SK-N-SH (cell line): ENCODE measurements around the gene ST6GALNAC3. TPM values are rescaled to one million over a fixed set of nuclear protein-coding genes. Genes with fewer than 3 reads are reported as not detected.

Source experiments
- CTCF ChIA-PET: fragments of 300-600, 350-600 bp; formaldehyde crosslinking; extraction: SDS; loops from one replicate; lab custom pipeline; 2021; lab: Yijun Ruan, JAX
- POLR2A ChIA-PET: fragments of 350-600 bp; sonication (Branson Sonifier 250); formaldehyde crosslinking; extraction: SDS; loops from one replicate; lab custom pipeline; 2020; ENCODE audit warnings: antibody characterized with exemption, inconsistent platforms; lab: Yijun Ruan, JAX
- DNase-seq: peaks from one replicate; pipeline ENCODE4 v3.0.0; 2012
- H2AFZ ChIP-seq: fragments of 200-600 bp; sonication (generic); 2 replicates; pipeline ENCODE4 v1.8.1; 2016; ENCODE audit warnings: antibody characterized with exemption, mild to moderate bottlenecking, low read depth
- H3F3A ChIP-seq: fragments of 200-600 bp; sonication (generic); replicated peaks from 2 replicates; pipeline ENCODE3; 2016; ENCODE audit warnings: antibody characterized with exemption, mild to moderate bottlenecking; ENCODE audit not compliant: insufficient read depth
- H3K27ac ChIP-seq, 2 experiments: fragments of 200-500 bp in 1 of 2; fragments of 200-600 bp in 1 of 2; sonication (Bioruptor generic) in 1 of 2; sonication (generic), shearing (Covaris generic) in 1 of 2; 2 replicates each; pipeline versions ENCODE4 v1.5.1 to v1.6.1; 2014 to 2016; ENCODE audit warnings: low read depth in 2 of 2, inconsistent platforms in 1 of 2, low read length in 1 of 2, mild to moderate bottlenecking in 1 of 2, mixed read lengths in 1 of 2
- H3K27me3 ChIP-seq: fragments of 200-600 bp; sonication (generic), shearing (Covaris generic); 2 replicates; pipeline ENCODE4 v1.6.1; 2016; ENCODE audit warnings: mixed run types; ENCODE audit not compliant: insufficient read depth
- H3K36me3 ChIP-seq, 2 experiments: fragments of 200-500 bp in 1 of 2; fragments of 200-600 bp in 1 of 2; sonication (Bioruptor generic) in 1 of 2; sonication (generic) in 1 of 2; replicated peaks in 1 of 2; 2 replicates each; pipeline versions ENCODE3 to v1.5.1; 2014 to 2016; ENCODE audit warnings: low read length in 1 of 2, mild to moderate bottlenecking in 1 of 2; ENCODE audit not compliant: insufficient read depth in 2 of 2, control insufficient read depth in 1 of 2
- H3K4me1 ChIP-seq, 2 experiments: fragments of 200-500 bp in 1 of 2; fragments of 200-600 bp in 1 of 2; sonication (Bioruptor generic) in 1 of 2; sonication (generic), shearing (Covaris generic) in 1 of 2; 2 replicates each; pipeline versions ENCODE4 v1.5.1 to v1.6.1; 2014 to 2016; ENCODE audit warnings: low read depth in 1 of 2, low read length in 1 of 2, mixed run types in 1 of 2; ENCODE audit not compliant: insufficient read depth in 2 of 2, control insufficient read depth in 1 of 2
- H3K4me2 ChIP-seq: fragments of 200-600 bp; sonication (generic), shearing (Covaris generic); 2 replicates; pipeline ENCODE4 v1.6.1; 2017; ENCODE audit warnings: mixed run types
- H3K4me3 ChIP-seq, 2 experiments: fragments of 200-500 bp in 1 of 2; fragments of 200-600 bp in 1 of 2; sonication (Bioruptor generic) in 1 of 2; sonication (generic), shearing (Covaris generic) in 1 of 2; 2 replicates each; pipeline versions ENCODE4 v1.5.1 to v1.8.1; 2014 to 2016; ENCODE audit warnings: low read depth in 2 of 2, inconsistent platforms in 1 of 2, low read length in 1 of 2, mild to moderate bottlenecking in 1 of 2, mixed read lengths in 1 of 2, moderate library complexity in 1 of 2
- H3K79me2 ChIP-seq: fragments of 200-600 bp; sonication (generic); 2 replicates; pipeline ENCODE4 v1.8.1; 2017; ENCODE audit warnings: mild to moderate bottlenecking; ENCODE audit not compliant: insufficient read depth
- H3K9ac ChIP-seq: fragments of 200-600 bp; sonication (generic); 2 replicates; pipeline ENCODE4 v1.6.1; 2017; ENCODE audit warnings: mixed run types
- H3K9me2 ChIP-seq: fragments of 200-600 bp; sonication (generic); 2 replicates; pipeline ENCODE4 v1.6.1; 2017; ENCODE audit warnings: mixed run types
- H3K9me3 ChIP-seq: fragments of 200-600 bp; sonication (generic); 2 replicates; pipeline ENCODE4 v1.6.1; 2017; ENCODE audit warnings: mixed run types, mild to moderate bottlenecking, moderate library complexity
- H4K20me1 ChIP-seq: fragments of 200-600 bp; sonication (generic); 2 replicates; pipeline ENCODE4 v1.6.1; 2017; ENCODE audit warnings: mild to moderate bottlenecking, mixed run types; ENCODE audit not compliant: insufficient read depth
- CHD2 ChIP-seq: fragments of 150-350 bp; IDR thresholded peaks from 2 replicates; pipeline ENCODE4 v1.6.1; 2018; ENCODE audit warnings: low read length; ENCODE audit not compliant: partially characterized antibody
- CTCF ChIP-seq: fragments of 200-600 bp; sonication (generic); IDR thresholded peaks from 2 replicates; pipeline ENCODE4 v1.6.1; 2017; ENCODE audit warnings: antibody characterized with exemption, mild to moderate bottlenecking, moderate library complexity
- EP300 ChIP-seq, 2 experiments: IDR thresholded peaks; 2 replicates each; pipeline versions ENCODE4 v1.4.0 to v1.6.1; 2012; ENCODE audit warnings: borderline replicate concordance in 1 of 2, low read depth in 1 of 2, low read length in 1 of 2
- EZH2phosphoT487 ChIP-seq: fragments of 200-600 bp; sonication (generic); IDR thresholded peaks from 2 replicates; pipeline ENCODE4 v1.6.1; 2017; ENCODE audit warnings: low read depth, mixed run types, mild to moderate bottlenecking, antibody characterized with exemption, moderate library complexity, borderline replicate concordance
- GABPA ChIP-seq: IDR thresholded peaks from 2 replicates; pipeline ENCODE4 v1.4.0; 2012; ENCODE audit warnings: low read depth, mild to moderate bottlenecking
- GATA2 ChIP-seq: sonication (generic); formaldehyde crosslinking; IDR thresholded peaks from 2 replicates; pipeline ENCODE4 v1.5.0; 2020; ENCODE audit warnings: mild to moderate bottlenecking, missing genetic modification reagents
- MAX ChIP-seq: IDR thresholded peaks from 2 replicates; pipeline ENCODE4 v1.4.0; 2012; ENCODE audit warnings: low read depth
- MEF2A ChIP-seq: IDR thresholded peaks from 2 replicates; pipeline ENCODE4 v1.4.0; 2012; ENCODE audit warnings: low read depth, borderline replicate concordance
- NFIC ChIP-seq: IDR thresholded peaks from 2 replicates; pipeline ENCODE4 v1.4.0; 2012; ENCODE audit warnings: borderline replicate concordance
- NRF1 ChIP-seq: IDR thresholded peaks from 2 replicates; pipeline ENCODE4 v1.6.1; 2012; ENCODE audit warnings: low read depth, mild to moderate bottlenecking, low read length
- RXRA ChIP-seq: IDR thresholded peaks from 2 replicates; pipeline ENCODE4 v1.4.0; 2012; ENCODE audit warnings: low read depth, mild to moderate bottlenecking, borderline replicate concordance
- SIN3A ChIP-seq: IDR thresholded peaks from 2 replicates; pipeline ENCODE4 v1.6.1; 2012; ENCODE audit warnings: low read depth, mild to moderate bottlenecking, low read length, moderate library complexity, borderline replicate concordance
- SMC3 ChIP-seq: IDR thresholded peaks from 2 replicates; pipeline ENCODE4 v1.6.1; 2012; ENCODE audit warnings: low read depth, low read length, improper control_type of control experiment
- TAF1 ChIP-seq: IDR thresholded peaks from 2 replicates; pipeline ENCODE4 v1.6.1; 2012; ENCODE audit warnings: low read depth, mild to moderate bottlenecking, low read length, moderate library complexity, borderline replicate concordance
- YY1 ChIP-seq: IDR thresholded peaks from 2 replicates; pipeline ENCODE4 v1.4.0; 2012; ENCODE audit warnings: low read depth, mild to moderate bottlenecking
- WGBS: methylation state at CpG from one replicate; pipeline ENCODE4 v1.1.6; 2017; ENCODE audit warnings: low lambda C conversion rate; 5-methylcytosine and 5-hydroxymethylcytosine counted together
- polyA plus RNA-seq, 3 experiments: library from polyadenylated mRNA; depleted of rRNA; stranded (reverse); fragments of >200 nt; gene quantifications; 2 replicates each; pipeline ENCODE4 v1.2.3, GENCODE V29; 2012
- TF ChIP-seq, protein P1 (sequence below): IDR thresholded peaks from 2 replicates; pipeline ENCODE4; 2012
- TF ChIP-seq, protein P2 (sequence below): fragments of 150-350 bp; IDR thresholded peaks from 2 replicates; pipeline ENCODE4 v1.6.1; 2016; ENCODE audit warnings: mild to moderate bottlenecking, low read depth, low read length
- TF ChIP-seq, protein P3 (sequence below): fragments of 150-350 bp; IDR thresholded peaks from 2 replicates; pipeline ENCODE4 v1.6.1; 2017; ENCODE audit warnings: antibody characterized with exemption, low read length, low read depth, borderline replicate concordance
- TF ChIP-seq, protein P4 (sequence below): IDR thresholded peaks from 2 replicates; pipeline ENCODE4 v1.4.0; 2012; ENCODE audit warnings: low read depth, borderline replicate concordance

Gene ST6GALNAC3
- polyA plus RNA-seq, 1 of the 3 experiments (the other 2 are of a cell fraction): 8.1 TPM

DNA sequence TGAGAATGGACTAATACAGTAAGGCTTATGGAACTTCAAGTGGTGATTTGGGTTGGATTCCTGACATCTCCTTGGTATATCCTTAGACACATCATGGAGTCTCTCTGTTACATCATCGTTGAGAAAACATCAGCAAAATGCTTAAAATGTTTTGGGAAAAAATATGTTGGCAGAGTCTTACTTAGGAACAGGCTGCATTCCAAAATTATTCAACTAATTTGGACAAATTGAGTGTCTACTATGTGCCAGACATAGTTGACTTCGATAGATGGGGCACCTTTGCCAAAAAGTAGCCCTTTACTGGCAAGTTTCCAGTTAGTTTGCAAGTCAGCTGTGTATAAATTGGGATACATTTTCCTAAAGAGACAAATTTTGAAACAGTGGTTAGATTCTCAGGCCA, 539.3 kb downstream of the ST6GALNAC3 start:
- TF ChIP-seq CTCF: no peak
- TF ChIP-seq GATA2 (CRISPR knock-in tag): no peak
- no peak for TF ChIP-seq MAX
- Histone ChIP-seq H3K27me3 (no peaks in the 10 kb centered on the region), H3F3A (no peaks in the 10 kb centered on the region), H2AFZ (no peak overlapping the region), H3K4me3 (no peak overlapping the region), H3K9me2 (no peaks in the 10 kb centered on the region), H3K9me3 (no peaks in the 10 kb centered on the region), H3K4me1 (no peaks in the 10 kb centered on the region), H3K27ac (no peak overlapping the region), H3K36me3 (no peaks in the 10 kb centered on the region), H3K9ac (no peak overlapping the region), H3K4me2 (no peak overlapping the region), H4K20me1 (no peaks in the 10 kb centered on the region), H3K79me2 (no peaks in the 10 kb centered on the region)
- ChIA-PET POLR2A (no interaction called here), CTCF (no interaction called here)
- WGBS: 43% methylated on average over 2 of the region's 2 CpGs
- no peak for DNase-seq

DNA sequence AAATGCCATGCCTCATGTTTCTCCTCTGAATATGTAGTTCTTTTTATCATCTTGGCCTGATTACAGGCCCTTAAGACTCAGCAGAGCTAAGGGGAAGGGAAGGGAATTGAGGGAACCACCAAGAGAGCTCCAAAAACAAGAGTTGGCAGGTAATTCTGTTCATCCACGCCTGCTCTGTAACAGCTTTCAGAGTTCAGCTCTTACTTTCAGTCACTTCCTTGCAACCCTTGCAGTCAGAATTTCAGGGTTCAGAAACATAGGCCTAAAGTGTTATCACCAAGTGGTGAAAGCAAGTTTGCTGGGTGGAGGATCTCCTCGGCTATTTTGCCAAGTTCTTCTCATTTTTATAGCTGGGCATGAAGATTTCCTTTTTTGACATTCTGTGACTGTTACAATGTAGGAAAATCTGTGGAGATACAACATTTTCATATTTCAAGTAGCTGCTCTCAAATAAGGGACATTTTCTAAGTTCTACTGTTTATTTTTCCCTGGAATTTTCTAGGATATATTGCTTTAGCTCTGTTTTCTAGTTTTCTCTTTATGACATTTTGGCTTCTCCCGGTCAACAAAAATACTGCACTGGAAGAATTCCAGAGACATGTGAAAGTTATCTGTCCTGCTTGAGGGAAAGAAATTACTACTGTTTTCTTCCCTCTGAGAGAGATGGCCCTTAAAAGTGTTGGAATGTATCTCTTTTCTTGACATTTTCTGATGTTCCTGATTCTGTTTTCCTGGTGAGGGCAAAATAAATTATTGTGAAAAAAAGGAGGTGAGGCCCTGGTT, 540.9 kb downstream of the ST6GALNAC3 start:
- ChIA-PET POLR2A (interaction anchor here (0.6 kb wide), 1 partner anchor 1164 kb away, joined by 3 read pairs; the partner anchor contains the start of gene MIGA1), CTCF (interaction anchor here (0.9 to 1.2 kb wide), 3 partner anchors 10 to 19 kb away, joined by 3 read pairs; no protein-coding TSS in a partner anchor)
- DNase-seq: no peak
- TF ChIP-seq EP300 (IDR thresholded peaks at IDR 0.05; ENCODE audit: borderline replicate concordance in 1 of 2, low read depth in 1 of 2, low read length in 1 of 2) (no peak), SIN3A (no peak), NFIC (no peak), MEF2A (no peak), SMC3 (no peak), NRF1 (no peak), EZH2phosphoT487 (no peak), TAF1 (no peak), CHD2 (no peak), GABPA (no peak), YY1 (no peak), RXRA (no peak), GATA2 (CRISPR knock-in tag) (no peak)
- TF ChIP-seq, protein P1, sequence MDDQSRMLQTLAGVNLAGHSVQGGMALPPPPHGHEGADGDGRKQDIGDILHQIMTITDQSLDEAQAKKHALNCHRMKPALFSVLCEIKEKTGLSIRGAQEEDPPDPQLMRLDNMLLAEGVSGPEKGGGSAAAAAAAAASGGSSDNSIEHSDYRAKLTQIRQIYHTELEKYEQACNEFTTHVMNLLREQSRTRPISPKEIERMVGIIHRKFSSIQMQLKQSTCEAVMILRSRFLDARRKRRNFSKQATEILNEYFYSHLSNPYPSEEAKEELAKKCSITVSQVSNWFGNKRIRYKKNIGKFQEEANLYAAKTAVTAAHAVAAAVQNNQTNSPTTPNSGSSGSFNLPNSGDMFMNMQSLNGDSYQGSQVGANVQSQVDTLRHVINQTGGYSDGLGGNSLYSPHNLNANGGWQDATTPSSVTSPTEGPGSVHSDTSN: no peak
- TF ChIP-seq, protein P2, sequence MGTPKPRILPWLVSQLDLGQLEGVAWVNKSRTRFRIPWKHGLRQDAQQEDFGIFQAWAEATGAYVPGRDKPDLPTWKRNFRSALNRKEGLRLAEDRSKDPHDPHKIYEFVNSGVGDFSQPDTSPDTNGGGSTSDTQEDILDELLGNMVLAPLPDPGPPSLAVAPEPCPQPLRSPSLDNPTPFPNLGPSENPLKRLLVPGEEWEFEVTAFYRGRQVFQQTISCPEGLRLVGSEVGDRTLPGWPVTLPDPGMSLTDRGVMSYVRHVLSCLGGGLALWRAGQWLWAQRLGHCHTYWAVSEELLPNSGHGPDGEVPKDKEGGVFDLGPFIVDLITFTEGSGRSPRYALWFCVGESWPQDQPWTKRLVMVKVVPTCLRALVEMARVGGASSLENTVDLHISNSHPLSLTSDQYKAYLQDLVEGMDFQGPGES: no peak
- TF ChIP-seq, protein P3, sequence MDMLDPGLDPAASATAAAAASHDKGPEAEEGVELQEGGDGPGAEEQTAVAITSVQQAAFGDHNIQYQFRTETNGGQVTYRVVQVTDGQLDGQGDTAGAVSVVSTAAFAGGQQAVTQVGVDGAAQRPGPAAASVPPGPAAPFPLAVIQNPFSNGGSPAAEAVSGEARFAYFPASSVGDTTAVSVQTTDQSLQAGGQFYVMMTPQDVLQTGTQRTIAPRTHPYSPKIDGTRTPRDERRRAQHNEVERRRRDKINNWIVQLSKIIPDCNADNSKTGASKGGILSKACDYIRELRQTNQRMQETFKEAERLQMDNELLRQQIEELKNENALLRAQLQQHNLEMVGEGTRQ: no peak
- TF ChIP-seq, protein P4, sequence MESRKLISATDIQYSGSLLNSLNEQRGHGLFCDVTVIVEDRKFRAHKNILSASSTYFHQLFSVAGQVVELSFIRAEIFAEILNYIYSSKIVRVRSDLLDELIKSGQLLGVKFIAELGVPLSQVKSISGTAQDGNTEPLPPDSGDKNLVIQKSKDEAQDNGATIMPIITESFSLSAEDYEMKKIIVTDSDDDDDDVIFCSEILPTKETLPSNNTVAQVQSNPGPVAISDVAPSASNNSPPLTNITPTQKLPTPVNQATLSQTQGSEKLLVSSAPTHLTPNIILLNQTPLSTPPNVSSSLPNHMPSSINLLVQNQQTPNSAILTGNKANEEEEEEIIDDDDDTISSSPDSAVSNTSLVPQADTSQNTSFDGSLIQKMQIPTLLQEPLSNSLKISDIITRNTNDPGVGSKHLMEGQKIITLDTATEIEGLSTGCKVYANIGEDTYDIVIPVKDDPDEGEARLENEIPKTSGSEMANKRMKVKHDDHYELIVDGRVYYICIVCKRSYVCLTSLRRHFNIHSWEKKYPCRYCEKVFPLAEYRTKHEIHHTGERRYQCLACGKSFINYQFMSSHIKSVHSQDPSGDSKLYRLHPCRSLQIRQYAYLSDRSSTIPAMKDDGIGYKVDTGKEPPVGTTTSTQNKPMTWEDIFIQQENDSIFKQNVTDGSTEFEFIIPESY: no peak

More for the DNA sequence above, 540.9 kb downstream of the ST6GALNAC3 start:
- H3K36me3 ChIP-seq: no peaks in the 10 kb centered on the region
- no peaks in the 10 kb centered on the region for H3K9me2 ChIP-seq
- no peaks in the 10 kb centered on the region for H3K4me1 ChIP-seq
- H3K9me3 ChIP-seq: no peaks in the 10 kb centered on the region
- 89% methylated on average over 3 of the region's 3 CpGs for WGBS
- no peak overlapping the region for H3K4me2 ChIP-seq
- no peak overlapping the region for H3K9ac ChIP-seq
- H3K4me3 ChIP-seq: no peak overlapping the region
- no peaks in the 10 kb centered on the region for H3K79me2 ChIP-seq
- H3F3A ChIP-seq: no peaks in the 10 kb centered on the region
- H3K27me3 ChIP-seq: no peaks in the 10 kb centered on the region
- no peak overlapping the region for H3K27ac ChIP-seq
- H2AFZ ChIP-seq: no peak overlapping the region
- H4K20me1 ChIP-seq: no peaks in the 10 kb centered on the region
